Lung (tissue), 12 donors: ENCODE results near the gene BRPF3. TPM values are rescaled to one million over a fixed set of nuclear protein-coding genes. Genes with fewer than 3 reads are reported as not detected.

Experiments used
- ATAC-seq: fragments of 200-7000 bp; cut with Tn5 transposase; one replicate; pipeline ENCODE4 v1.9.1; 2020; ENCODE audit warnings: moderate number of reproducible peaks; ENCODE audit not compliant: insufficient read depth, low FRiP score
- DNase-seq, 3 donors: peaks; one replicate each; pipeline ENCODE4 v3.0.0-alpha.2; 2013 to 2017
- H3K27ac ChIP-seq, 2 donors: one replicate each; pipeline ENCODE4 v1.5.1; 2013; ENCODE audit warnings: mild to moderate bottlenecking in 2 of 2, moderate library complexity in 2 of 2, control low read depth in 1 of 2, inconsistent platforms in 1 of 2, low read depth in 1 of 2, low read length in 1 of 2
- H3K27me3 ChIP-seq, 3 donors: one replicate each; pipeline ENCODE4 v1.5.1; 2013; ENCODE audit warnings: low read length in 2 of 3; ENCODE audit not compliant: control insufficient read depth in 3 of 3, insufficient read depth in 3 of 3
- H3K36me3 ChIP-seq, 4 donors: one replicate each; pipeline ENCODE4 v1.5.1; 2013; ENCODE audit warnings: low read length in 4 of 4, mild to moderate bottlenecking in 1 of 4, moderate library complexity in 1 of 4; ENCODE audit not compliant: control insufficient read depth in 4 of 4, insufficient read depth in 4 of 4
- H3K4me1 ChIP-seq, 5 donors: one replicate each; pipeline ENCODE4 v1.5.1; 2013; ENCODE audit warnings: low read length in 5 of 5, mild to moderate bottlenecking in 2 of 5, moderate library complexity in 1 of 5; ENCODE audit not compliant: control insufficient read depth in 5 of 5, insufficient read depth in 5 of 5
- H3K4me3 ChIP-seq: one replicate; pipeline ENCODE4 v1.5.1; 2013; ENCODE audit warnings: mild to moderate bottlenecking, control low read depth, moderate library complexity
- H3K9ac ChIP-seq, 2 donors: one replicate each; pipeline ENCODE4 v1.5.1; 2013; ENCODE audit warnings: low read length in 2 of 2, control low read depth in 1 of 2; ENCODE audit not compliant: insufficient read depth in 1 of 2
- H3K9me3 ChIP-seq, 4 donors: one replicate each; pipeline ENCODE4 v1.5.1; 2013; ENCODE audit warnings: low read length in 3 of 4, mild to moderate bottlenecking in 1 of 4, moderate library complexity in 1 of 4; ENCODE audit not compliant: control insufficient read depth in 4 of 4, insufficient read depth in 3 of 4
- WGBS, 2 donors: extraction: QIAGEN DNeasy Blood & Tissue Kit; methylation state at CpG; one replicate each; pipeline ENCODE4 v1.1.7; 2013; 5-methylcytosine and 5-hydroxymethylcytosine counted together
- polyA plus RNA-seq, 2 donors: library from polyadenylated mRNA; stranded (reverse); fragments of 200-250 nt; gene quantifications; one replicate each; pipeline ENCODE4 v1.2.1, GENCODE V29; 2013
- total RNA-seq, 2 donors: library from RNA; depleted of rRNA in 1 of 2; stranded (reverse); fragments of >200 nt in 1 of 2; gene quantifications; one replicate each; pipeline ENCODE4 v1.2.1, GENCODE V29; 2014 to 2021
- TF ChIP-seq, protein P1 (sequence below): IDR thresholded peaks from 2 replicates; pipeline ENCODE4 v1.5.1; 2012; ENCODE audit warnings: mild to moderate bottlenecking; ENCODE audit errors: control extremely low read depth, extremely low read depth
- donor health status: control.
- donor health status: control.
- donor health status: Bipolar disorder and iron deficiency.
- donor health status: healthy.
- donor health status: DM: yes; HTN: yes; CAD: no.

BRPF3 gene
- total and polyA plus RNA-seq, 4 donors: 7.8 to 29.2 (median 20.2) TPM

DNA sequence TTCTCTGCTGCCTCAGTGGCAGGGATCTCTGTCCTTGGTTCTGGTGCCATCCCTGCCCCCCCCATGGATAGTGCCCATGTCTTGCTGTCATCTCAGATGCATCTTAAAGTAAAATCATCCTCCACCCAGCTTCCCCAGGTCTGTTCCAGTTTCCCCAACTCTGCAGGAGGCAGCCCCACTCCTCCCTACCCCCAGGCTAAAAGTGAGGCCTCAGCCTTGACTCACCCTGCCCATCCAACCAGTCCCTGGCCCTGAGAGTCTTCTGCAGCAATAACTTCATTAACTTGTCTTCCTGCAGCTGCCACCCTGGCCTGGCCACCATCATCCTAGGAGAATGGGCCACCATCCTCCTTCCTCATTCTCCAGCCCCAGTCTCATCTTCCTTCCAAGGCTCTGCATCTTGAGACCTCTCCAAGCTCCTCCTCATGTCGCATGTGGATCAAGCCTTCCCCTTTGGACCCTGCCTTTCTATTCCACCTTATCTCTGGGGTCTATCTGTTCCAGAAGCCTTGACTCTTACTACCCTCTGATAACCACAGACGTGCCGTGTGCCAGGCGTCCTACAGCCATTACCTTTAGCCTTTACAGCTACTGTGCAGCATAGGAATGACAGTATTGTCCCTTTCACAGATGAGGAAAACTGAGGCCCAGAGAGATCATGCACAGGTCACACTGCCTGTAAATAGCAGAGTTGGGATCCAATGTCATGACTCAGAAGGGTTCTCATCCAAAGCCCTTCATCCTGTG, 71.4 kb downstream of the BRPF3 start:
- Histone ChIP-seq H3K9me3 (peaks cover 0 to 8% (median 1%) of the 10 kb centered on the region in 4 donors), H3K27ac (no peak overlapping the region)

DNA sequence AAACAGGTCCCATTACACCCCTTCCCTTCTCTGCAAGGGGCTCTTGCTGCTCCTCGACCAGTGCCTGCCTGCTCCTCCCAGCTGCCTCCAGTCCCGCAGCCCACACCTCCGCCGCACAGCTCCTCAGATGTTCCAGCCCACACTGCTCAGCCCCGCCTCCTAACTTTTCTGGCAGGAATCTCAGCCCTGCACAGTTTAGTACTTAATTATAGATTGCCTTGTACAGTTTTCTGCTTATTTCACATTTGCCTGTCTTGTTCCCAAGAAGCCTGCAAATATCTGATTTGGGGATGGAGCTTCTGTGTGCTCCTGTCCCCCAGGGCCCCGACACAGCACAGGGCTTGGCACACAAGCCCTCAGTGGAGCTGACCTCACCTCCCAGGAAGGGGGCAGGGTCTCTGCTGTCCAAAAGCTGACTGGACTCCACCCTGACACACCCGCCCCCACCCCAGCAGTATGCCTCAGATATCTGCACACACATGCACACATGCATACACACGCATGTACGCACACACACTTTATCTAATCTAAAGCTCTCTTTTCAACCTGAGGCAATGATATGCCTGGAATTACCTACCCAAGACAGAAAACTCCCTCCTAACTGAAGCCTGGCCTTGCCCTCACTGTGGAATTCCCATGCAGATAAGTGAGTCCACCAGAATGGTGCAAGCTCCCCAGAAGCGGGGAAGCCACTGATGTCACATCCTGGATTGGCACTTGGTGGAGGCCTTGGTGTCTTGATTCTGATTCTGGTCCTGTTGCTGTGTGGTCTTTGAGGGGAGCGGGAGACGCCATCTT, 72.1 kb downstream of the BRPF3 start:
- WGBS, 2 donors: 71 to 72% methylated on average over 12 of the region's 12 CpGs
- Histone ChIP-seq H3K4me3 (no peak overlapping the region), H3K9ac (no peak overlapping the region), H3K4me1 (peaks cover 0 to 2% (median 0%) of the 10 kb centered on the region in 5 donors), H3K36me3 (no peaks in the 10 kb centered on the region), H3K9me3 (peaks cover 0 to 8% (median 1%) of the 10 kb centered on the region in 4 donors), H3K27me3 (peaks cover 0 to 2% (median 0%) of the 10 kb centered on the region in 3 donors), H3K27ac (no peak overlapping the region)
- ATAC-seq (no peak), DNase-seq (peak; percentile 74 to 82 (median 74))
- TF ChIP-seq, protein P1, sequence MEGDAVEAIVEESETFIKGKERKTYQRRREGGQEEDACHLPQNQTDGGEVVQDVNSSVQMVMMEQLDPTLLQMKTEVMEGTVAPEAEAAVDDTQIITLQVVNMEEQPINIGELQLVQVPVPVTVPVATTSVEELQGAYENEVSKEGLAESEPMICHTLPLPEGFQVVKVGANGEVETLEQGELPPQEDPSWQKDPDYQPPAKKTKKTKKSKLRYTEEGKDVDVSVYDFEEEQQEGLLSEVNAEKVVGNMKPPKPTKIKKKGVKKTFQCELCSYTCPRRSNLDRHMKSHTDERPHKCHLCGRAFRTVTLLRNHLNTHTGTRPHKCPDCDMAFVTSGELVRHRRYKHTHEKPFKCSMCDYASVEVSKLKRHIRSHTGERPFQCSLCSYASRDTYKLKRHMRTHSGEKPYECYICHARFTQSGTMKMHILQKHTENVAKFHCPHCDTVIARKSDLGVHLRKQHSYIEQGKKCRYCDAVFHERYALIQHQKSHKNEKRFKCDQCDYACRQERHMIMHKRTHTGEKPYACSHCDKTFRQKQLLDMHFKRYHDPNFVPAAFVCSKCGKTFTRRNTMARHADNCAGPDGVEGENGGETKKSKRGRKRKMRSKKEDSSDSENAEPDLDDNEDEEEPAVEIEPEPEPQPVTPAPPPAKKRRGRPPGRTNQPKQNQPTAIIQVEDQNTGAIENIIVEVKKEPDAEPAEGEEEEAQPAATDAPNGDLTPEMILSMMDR: no peak

More for the DNA sequence above, 71.4 kb downstream of the BRPF3 start:
- TF ChIP-seq, protein P1: no peak
- no peak overlapping the region for H3K4me3 ChIP-seq
- no peaks in the 10 kb centered on the region for H3K36me3 ChIP-seq
- 95 to 97% methylated on average over 4 of the region's 4 CpGs for WGBS, 2 donors
- H3K9ac ChIP-seq: no peak overlapping the region
- H3K4me1 ChIP-seq: peaks cover 0 to 2% (median 0%) of the 10 kb centered on the region in 5 donors
- peaks cover 0 to 2% (median 0%) of the 10 kb centered on the region in 3 donors for H3K27me3 ChIP-seq
- ATAC-seq (no peak), DNase-seq (no peak)

DNA sequence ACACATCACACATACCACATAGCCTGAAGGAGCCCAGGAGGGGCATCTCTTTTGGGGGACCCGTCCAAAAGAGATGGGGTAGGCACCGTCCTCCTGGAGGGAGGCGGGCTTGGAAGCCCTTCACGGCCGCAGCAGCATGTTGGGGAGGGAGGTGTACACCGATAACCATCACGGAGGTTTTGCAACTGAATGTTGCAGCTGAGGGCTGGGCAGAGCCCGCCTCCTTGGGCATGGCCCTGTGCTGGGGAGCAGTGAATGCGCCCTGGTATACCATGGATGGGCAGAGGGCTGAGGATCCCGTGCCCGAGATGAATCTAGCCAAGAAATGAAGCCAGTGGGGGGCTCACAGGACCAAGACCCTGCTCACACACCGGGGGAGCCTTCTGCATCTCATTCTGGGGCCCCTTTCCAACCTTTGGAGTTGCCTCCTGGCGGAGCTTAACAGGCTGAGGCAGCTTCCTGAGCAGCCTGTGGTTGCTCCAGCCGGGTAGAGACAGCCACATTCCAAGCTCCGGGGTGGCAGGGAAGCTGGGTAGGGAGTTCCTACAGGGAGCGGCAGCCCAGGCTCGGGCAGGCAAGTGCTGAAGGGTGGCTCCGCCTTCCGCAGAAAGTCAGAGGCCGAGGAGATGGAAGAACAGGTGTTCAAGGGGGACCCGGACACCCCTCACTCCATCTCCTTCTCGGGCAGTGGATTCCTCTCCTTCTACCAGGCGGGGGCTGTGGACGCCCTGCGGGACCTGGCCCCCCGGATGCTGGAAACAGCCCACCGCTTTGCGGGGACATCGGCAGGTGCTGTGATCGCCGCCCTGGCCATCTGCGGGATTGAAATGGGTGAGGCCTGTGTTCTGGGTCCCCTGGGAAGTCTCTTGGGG, 73.5 kb downstream of the BRPF3 start, which contains the start of gene PNPLA1:
PNPLA1 (plus strand) TSS at position 227 of the 872 bp plus-strand sequence; CDS start at position 627, 400 bp downstream.
- Histone ChIP-seq H3K36me3 (no peaks in the 10 kb centered on the region), H3K9me3 (peaks cover 0 to 8% (median 1%) of the 10 kb centered on the region in 4 donors), H3K9ac (no peak within 1 kb of the TSS), H3K4me3 (no peak within 1 kb of the TSS), H3K27ac (no peak within 1 kb of the TSS), H3K4me1 (peaks cover 0 to 2% (median 0%) of the 10 kb centered on the region in 5 donors), H3K27me3 (peaks cover 0 to 2% (median 0%) of the 10 kb centered on the region in 3 donors)
- ATAC-seq: no peak
- TF ChIP-seq, protein P1: no peak
- no peak for DNase-seq
- WGBS, 2 donors: 76 to 82% methylated on average over 32 of the region's 32 CpGs
